Sciatic nerve (tissue), 2 donors: ENCODE measurements around the gene CHD3. TPM values are rescaled to one million over a fixed set of nuclear protein-coding genes. Genes with fewer than 3 reads are reported as not detected.

Source experiments
- ATAC-seq: fragments of 200-7000 bp; cut with Tn5 transposase; one replicate; pipeline ENCODE4 v1.9.1; 2020; ENCODE audit warnings: mild to moderate bottlenecking, moderate library complexity
- DNase-seq: peaks from one replicate; pipeline ENCODE4 v3.0.0-alpha.2; 2020; ENCODE audit warnings: low spot score
- intact Hi-C: fragments of 100-400 bp; cut with DNase I; formaldehyde crosslinking; loops from one replicate; pipeline ENCODE4 v1.14.2; 2022
- total RNA-seq: library from RNA; stranded (reverse); fragmentation: NEBNext Ultra II Directional; extraction: Animal tissue kit (Norgen Biotek cat#: 25700); gene quantifications from one replicate; pipeline ENCODE4 v1.2.1, GENCODE V29; 2021
- donor health status: DM: no; HTN: no; CAD: no.
- donor health status: DM: no; HTN: no; CAD: no.

The CHD3 gene
- total RNA-seq, 1 donor from 2014 or later = 138 TPM

GRCh38 chr17:7915179-7915610 is 26.6 kb downstream of the CHD3 start:
- DNase-seq = no peak
- intact Hi-C loops = no loop called here
- ATAC-seq = peak; percentile 40

GRCh38 chr17:7915611-7916384 is 27.2 kb downstream of the CHD3 start, which contains the start of gene RNF227:
RNF227 (minus strand) TSS chr17:7916289; CDS start chr17:7916195, 94 bp downstream.
- intact Hi-C loops = no loop called here
- DNase-seq (peak; percentile 97), ATAC-seq (peak; percentile 90)

- intact Hi-C loops = no loop called here
- DNase-seq (no peak), ATAC-seq (no peak)
Observed at GRCh38 chr17:7916385-7916682, 27.7 kb downstream of the CHD3 start.

- DNase-seq (no peak), ATAC-seq (no peak)
- intact Hi-C loops = no loop called here
Observed at GRCh38 chr17:7916808-7917207, 28.2 kb downstream of the CHD3 start.

- intact Hi-C loops = no loop called here
Observed at GRCh38 chr17:7922269-7922844, 33.8 kb downstream of the CHD3 start.

GRCh38 chr17:7922845-7923628 is 34.4 kb downstream of the CHD3 start:
- DNase-seq (peak; percentile 93), ATAC-seq (peak; percentile 96)
- intact Hi-C loops = no loop called here

More at GRCh38 chr17:7922269-7922844, 33.8 kb downstream of the CHD3 start:
- ATAC-seq (peak; percentile 29), DNase-seq (no peak)

GRCh38 chr17:7927596-7927995 is 39.0 kb downstream of the CHD3 start:
- no peak for DNase-seq
- intact Hi-C loops = no loop called here
- ATAC-seq = no peak

GRCh38 chr17:7929158-7930023 is 40.8 kb downstream of the CHD3 start, which contains the start of gene KCNAB3:
KCNAB3 (minus strand) TSS chr17:7929856; CDS start chr17:7929435, 421 bp downstream.
- intact Hi-C loops = no loop called here
- DNase-seq (peak; percentile 64), ATAC-seq (no peak)

- peak; percentile 53 for DNase-seq
- ATAC-seq = no peak
- intact Hi-C loops = no loop called here
Observed at GRCh38 chr17:7930841-7931631, 42.4 kb downstream of the CHD3 start.

GRCh38 chr17:7931709-7932482 is 43.3 kb downstream of the CHD3 start, which contains the start of the genes CNTROB and TRAPPC1:
CNTROB (plus strand) TSS chr17:7932206; CDS start chr17:7933080, 874 bp downstream.
TRAPPC1 (minus strand) TSS chr17:7931946; CDS start chr17:7931829, 117 bp downstream.
- intact Hi-C loops = no loop called here
- peak; percentile 98 for ATAC-seq
- peak; percentile 100 for DNase-seq

- intact Hi-C loops = no loop called here
- ATAC-seq (peak; percentile 48), DNase-seq (peak; percentile 61)
Observed at GRCh38 chr17:7932483-7932891, 43.9 kb downstream of the CHD3 start.

- intact Hi-C loops = no loop called here
- peak; percentile 4 for ATAC-seq
- peak; percentile 61 for DNase-seq
Observed at GRCh38 chr17:7932949-7933348, 44.4 kb downstream of the CHD3 start.

GRCh38 chr17:7935859-7936258 is 47.3 kb downstream of the CHD3 start:
- intact Hi-C loops = no loop called here
- no peak for ATAC-seq
- DNase-seq = no peak

GRCh38 chr17:7940034-7940433 is 51.4 kb downstream of the CHD3 start:
- no peak for ATAC-seq
- DNase-seq = no peak
- intact Hi-C loops = no loop called here

- intact Hi-C loops = no loop called here
- ATAC-seq (no peak), DNase-seq (no peak)
Observed at GRCh38 chr17:7940743-7941142, 52.2 kb downstream of the CHD3 start.

- intact Hi-C loops = no loop called here
- ATAC-seq (no peak), DNase-seq (no peak)
Observed at GRCh38 chr17:7943291-7943690, 54.7 kb downstream of the CHD3 start.

- DNase-seq (no peak), ATAC-seq (no peak)
- intact Hi-C loops = no loop called here
Observed at GRCh38 chr17:7944326-7944725, 55.7 kb downstream of the CHD3 start.
